ENCODE results near the gene SPRY2.
A peak's percentile ranks its signal among the peaks of the same experiment; 100 is the strongest.
"Not testable (repeated sequence)": the region's sequence is repeated elsewhere in the genome, so short reads cannot be mapped to it uniquely, and the experiment has no call there.

Gene SPRY2

DNA sequence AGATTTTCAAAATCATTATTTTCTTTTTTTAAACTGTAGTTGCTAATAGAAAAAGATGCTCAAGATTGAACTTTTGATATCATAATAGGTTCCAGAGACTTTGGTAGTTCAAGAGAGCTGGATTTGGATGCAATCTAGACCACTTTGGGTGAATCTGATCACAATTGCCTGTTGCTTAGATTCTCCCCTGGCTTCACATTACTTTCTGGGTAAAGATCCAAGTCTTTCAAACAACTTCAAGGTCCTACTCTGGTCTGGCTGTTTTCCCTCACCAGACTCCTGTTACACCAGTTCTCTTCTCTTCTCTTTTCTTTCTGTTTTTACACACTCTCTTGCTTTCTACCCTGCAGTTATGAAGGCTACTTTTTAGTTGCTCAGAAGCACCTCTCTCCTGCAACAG, 7.4 kb upstream of the SPRY2 start:
- no peak for DNase-seq

- DNase-seq, result no peak
Measured at GRCh38 chr13:80345771-80346510, 5.0 kb upstream of the SPRY2 start.

GRCh38 chr13:80344032-80344431, 3.1 kb upstream of the SPRY2 start:
- not testable (repeated sequence) for DNase-seq

DNA sequence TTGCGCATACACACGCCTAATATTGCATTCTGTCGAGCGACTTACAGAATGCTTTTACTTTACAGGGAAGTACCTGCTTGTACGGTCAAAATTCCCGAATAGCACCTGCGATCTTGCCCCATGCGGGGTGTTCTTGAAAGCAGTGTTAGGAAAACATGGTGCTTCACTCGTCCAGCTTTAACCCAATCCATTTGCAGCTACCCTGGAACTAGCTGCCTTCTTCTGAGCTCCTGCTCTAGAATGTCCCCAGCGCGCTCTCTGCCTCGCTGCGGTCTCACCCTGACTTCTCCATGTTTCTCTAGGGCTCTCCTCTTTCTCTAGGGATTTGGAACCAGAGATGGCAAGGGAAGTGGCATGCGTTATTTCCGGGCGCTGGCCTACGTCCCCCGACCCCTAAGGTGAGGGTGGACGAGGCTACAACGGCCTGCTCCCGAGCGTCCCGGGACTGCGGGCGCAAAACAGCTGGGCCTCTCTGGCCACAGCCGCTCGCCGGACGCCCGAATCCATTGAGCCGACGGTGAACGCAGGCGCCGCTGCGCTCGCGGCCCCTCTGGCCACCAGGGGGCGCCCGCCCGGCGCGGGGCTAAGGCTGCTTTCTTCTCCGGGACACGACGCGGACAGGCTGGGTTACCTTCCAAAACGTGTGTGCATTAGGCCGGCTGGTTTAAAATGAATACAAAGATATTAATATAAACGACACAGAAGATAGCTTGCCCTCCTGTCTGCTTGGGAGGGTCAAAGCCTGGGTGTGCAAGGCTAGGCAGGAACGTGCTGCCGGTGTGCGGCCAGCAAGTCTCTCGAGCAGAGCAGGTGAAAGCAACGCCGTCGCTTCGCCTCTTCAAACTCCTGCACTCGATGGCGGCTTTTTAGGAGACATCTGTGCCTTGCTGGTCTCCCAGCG, 1.8 kb upstream of the SPRY2 start:
- DNase-seq, result peak; percentile 56

GRCh38 chr13:80341756-80342370, 937 bp upstream of the SPRY2 start:
- no peak for DNase-seq

DNA sequence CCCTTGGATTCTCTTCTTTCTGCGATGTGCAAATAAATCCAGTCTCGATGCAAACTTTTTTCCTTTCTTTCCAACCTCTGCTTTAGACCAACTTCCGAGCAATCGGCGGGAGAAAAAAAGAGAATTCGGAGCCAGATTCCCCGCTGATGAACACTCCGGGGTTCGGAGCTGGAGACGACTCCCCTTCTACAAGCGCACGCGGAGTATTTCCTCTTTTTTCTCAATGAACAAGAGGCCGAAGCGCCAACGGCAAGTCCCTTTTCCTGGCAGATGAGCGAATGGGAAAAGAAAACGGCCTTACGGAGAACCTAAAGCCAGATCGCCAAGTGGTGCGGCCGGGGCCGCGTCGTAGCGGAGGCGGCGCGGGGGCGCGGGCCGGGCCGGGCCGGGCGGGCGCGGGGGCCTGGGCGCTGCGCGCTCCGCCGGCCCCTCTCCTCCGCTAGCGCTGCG, 250 bp downstream of the SPRY2 start:
- DNase-seq, result no peak

- peak; percentile 9 for DNase-seq
Measured at GRCh38 chr13:80339912-80340650, 845 bp downstream of the SPRY2 start.

GRCh38 chr13:80339563-80339911, 1.4 kb downstream of the SPRY2 start:
- no peak for DNase-seq

- DNase-seq, result peak; percentile 13
Measured at GRCh38 chr13:80338781-80339562, 2.0 kb downstream of the SPRY2 start.

GRCh38 chr13:80337288-80338081, 3.4 kb downstream of the SPRY2 start:
- no peak for DNase-seq

GRCh38 chr13:80336776-80337287, 4.1 kb downstream of the SPRY2 start:
- DNase-seq, result no peak

DNA sequence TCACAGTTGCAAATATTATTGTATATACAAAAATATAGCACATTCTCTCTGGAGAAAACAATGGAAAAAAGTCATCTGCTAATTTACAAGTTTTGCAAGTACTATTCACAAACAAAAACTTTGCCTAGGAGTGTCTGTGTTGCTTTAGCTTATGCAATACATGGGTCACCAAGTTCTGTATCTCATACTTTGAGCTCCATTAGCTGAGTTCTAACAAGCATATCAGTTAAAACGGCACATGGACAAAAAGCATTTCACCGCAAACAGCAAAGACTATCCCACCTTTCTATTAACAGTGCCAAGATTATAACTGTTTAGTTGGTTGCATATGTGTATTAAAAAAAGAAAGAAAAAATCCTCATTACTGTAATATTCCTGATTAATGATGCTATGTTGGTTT, 4.6 kb downstream of the SPRY2 start:
- DNase-seq, result no peak

GRCh38 chr13:80334597-80335260, 6.2 kb downstream of the SPRY2 start:
- DNase-seq, result no peak

- no peak for DNase-seq
Measured at GRCh38 chr13:80331984-80332383, 8.9 kb downstream of the SPRY2 start.

DNA sequence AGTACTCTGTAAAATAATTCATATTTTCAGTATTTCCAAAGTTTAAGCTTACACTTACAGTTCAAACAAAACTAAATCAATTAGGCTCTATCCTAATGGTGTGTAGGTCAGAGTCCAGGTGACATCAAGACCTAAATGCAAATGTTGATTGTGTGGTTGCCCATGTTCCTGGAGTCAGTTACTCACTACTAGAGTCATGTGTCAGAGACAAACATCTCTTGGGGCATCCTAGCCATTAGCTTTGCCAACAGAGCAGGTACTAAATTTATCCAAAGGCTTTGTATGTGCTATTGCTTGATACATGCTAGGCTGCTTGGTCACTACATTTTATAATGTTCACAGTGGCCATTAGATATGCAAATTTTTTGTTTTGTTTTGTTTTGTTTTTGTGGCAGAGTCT, 11.7 kb downstream of the SPRY2 start:
- DNase-seq, result no peak

- DNase-seq, result no peak
Measured at GRCh38 chr13:80319004-80319403, 21.9 kb downstream of the SPRY2 start.

DNA sequence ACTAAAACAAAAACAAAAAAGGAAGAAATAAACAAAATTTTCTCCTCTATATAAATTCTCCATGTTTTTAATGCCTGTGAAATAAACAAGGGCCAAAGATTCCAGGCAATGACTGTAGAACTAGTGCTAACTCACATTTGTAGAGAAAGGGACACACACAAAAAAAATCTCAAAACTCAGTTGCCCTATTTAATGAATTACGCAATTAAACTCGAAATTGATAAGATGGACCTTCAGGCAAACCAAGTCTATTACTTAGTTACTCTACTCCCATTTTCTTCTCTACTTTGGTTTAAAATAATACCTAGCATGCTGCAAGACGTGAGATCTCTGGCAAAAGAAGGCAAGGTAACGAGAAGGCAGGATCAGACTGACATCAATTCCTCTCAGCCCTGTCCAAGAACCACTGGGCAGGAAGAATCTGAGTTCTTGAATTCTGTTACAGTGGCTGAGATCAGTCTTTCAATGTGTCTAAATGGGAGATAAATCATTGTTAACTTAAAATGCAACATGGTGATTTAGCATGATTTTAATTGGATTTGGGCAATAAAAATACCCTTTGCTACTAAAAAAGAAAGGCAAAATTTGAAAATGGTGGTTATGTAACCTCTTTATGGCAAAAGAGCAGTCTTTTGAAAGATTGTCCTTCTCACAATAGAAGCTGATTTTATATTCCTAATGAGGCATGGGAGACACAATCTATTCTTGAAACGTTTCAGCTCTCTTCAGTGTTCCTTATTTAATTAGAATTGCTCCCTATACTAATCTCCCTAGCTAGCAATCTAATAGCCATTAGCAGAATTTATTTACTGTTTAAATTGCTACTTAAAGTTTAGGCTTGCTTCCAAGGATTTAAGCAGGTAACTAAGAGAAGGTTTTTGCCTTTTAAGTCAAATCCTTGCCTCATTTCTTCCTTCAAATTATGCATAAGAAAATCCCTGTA, 25.9 kb downstream of the SPRY2 start:
- no peak for DNase-seq

DNA sequence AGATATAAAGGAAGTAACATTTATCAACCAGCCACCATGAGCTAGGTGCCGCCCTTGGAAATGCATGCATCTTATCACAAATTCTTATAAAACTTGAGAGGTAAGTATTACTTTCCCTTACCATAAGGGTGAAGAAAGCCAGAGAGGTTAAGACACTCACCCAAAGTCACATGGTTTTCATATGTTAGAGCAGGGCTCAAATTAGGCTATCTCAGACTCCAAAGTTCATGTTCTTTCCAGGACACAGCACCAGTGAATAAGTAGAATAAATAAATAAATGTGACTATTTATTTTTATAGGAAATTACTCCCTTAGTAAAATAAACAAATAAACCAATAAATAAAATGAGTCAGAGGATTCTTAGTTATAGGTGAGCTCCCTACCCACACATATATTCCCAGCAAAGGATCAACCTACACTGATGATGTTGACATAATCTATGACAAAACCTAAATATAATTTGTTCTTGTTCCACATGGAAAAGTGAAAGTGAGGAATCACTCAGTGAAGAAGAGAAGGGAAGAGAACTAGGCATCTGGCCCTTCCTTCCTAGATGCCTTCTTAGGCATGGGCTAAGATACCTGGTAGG, 27.2 kb downstream of the SPRY2 start:
- DNase-seq, result no peak

DNA sequence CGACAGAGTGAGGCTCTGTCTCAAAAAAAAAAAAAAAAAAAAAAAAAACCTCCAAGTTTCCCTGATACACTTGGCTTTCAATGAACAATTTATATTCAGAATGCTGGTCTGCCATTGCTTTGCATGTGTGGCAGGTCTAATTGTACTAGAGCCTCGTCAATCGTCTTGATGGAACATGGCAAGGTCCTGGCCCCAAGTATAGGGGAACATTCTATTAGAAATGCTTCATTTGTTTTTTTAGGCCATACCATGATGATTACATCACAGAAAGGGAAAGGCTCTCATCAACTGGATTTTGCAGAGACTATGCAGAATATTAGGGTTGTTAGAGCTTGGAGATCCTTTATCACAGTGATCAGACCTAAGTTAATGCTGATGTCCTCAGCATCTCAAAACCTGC, 28.0 kb downstream of the SPRY2 start:
- no peak for DNase-seq
